Activated B cell treated with CpG ODN at 0.5 μM for 24 hours (primary cell): ENCODE results near the gene MYL11. TPM values are rescaled to one million over a fixed set of nuclear protein-coding genes. Genes with fewer than 3 reads are reported as not detected.
A peak's percentile ranks its signal among the peaks of the same experiment; 100 is the strongest.
"Not testable (repeated sequence)": the region's sequence is repeated elsewhere in the genome, so short reads cannot be mapped to it uniquely, and the experiment has no call there.

Source experiments
- ATAC-seq: fragments of 200-7000 bp; cut with Tn5 transposase; one replicate; pipeline ENCODE4 v1.10.0; 2021; ENCODE audit warnings: low read depth, mild to moderate bottlenecking, moderate library complexity
- CTCF ChIA-PET: fragments of 350-600 bp; sonication (Branson Sonifier 250); formaldehyde crosslinking; loops from one replicate; lab custom pipeline; 2021; ENCODE audit warnings: antibody characterized with exemption; lab: Charles Lee
- POLR2A ChIA-PET: fragments of 350-600 bp; sonication (Branson Sonifier 250); formaldehyde crosslinking; loops from one replicate; lab custom pipeline; 2021; ENCODE audit warnings: antibody characterized with exemption; lab: Charles Lee
- DNase-seq: peaks from one replicate; pipeline ENCODE4 v3.0.0; 2022
- H3K27ac Mint-ChIP-seq: one replicate; pipeline ENCODE4 v1.8.0; 2020; ENCODE audit warnings: mixed read lengths
- H3K27me3 Mint-ChIP-seq: one replicate; pipeline ENCODE4 v1.8.0; 2021; ENCODE audit warnings: mixed read lengths
- H3K36me3 Mint-ChIP-seq: one replicate; pipeline ENCODE4 v1.8.0; 2021; ENCODE audit warnings: low read depth, mixed read lengths
- H3K4me1 Mint-ChIP-seq: one replicate; pipeline ENCODE4 v1.8.0; 2021; ENCODE audit warnings: mixed read lengths
- H3K4me3 Mint-ChIP-seq: one replicate; pipeline ENCODE4 v1.8.0; 2020; ENCODE audit warnings: mild to moderate bottlenecking, mixed read lengths
- H3K9me3 Mint-ChIP-seq: one replicate; pipeline ENCODE4 v1.8.0; 2020; ENCODE audit warnings: mixed read lengths
- CTCF ChIP-seq: fragments of 200-600 bp; IDR thresholded peaks from one replicate; pipeline ENCODE4 v1.8.0; 2022; ENCODE audit warnings: antibody characterized with exemption, mild to moderate bottlenecking
- intact Hi-C: fragments of 100-400 bp; cut with micrococcal nuclease; formaldehyde crosslinking; loops from one replicate; pipeline ENCODE4 v1.15.1; 2024
- total RNA-seq: library from RNA; stranded (reverse); gene quantifications from 2 replicates; pipeline ENCODE4 v1.2.3, GENCODE V29; 2022

The MYL11 gene
- total RNA-seq, result not detected in 2 replicates

- DNase-seq (no peak), ATAC-seq (no peak)
- POLR2A ChIA-PET, result no interaction called here
- intact Hi-C loops, result loop anchor here (10.0 kb wide), 1 partner anchor 780 kb away; no protein-coding TSS in a partner anchor
- H3K27ac Mint-ChIP-seq, result no peak within 1 kb of the TSS
- H3K4me3 Mint-ChIP-seq, result no peak within 1 kb of the TSS
- peaks cover 43% of the 10 kb centered on the region for H3K4me1 Mint-ChIP-seq
- no peak for TF ChIP-seq CTCF
- CTCF ChIA-PET, result no interaction called here
- H3K9me3 Mint-ChIP-seq, result no peaks in the 10 kb centered on the region
- peaks cover 7% of the 10 kb centered on the region for H3K36me3 Mint-ChIP-seq
- no peaks in the 10 kb centered on the region for H3K27me3 Mint-ChIP-seq
Measured at GRCh38 chr16:30374538-30374937, at the start of gene MYL11. TSS of gene MYL11 (plus strand) at chr16:30374802. CDS start at chr16:30374858, 56 bp downstream.

- H3K36me3 Mint-ChIP-seq, H3K27me3 Mint-ChIP-seq, H3K9me3 Mint-ChIP-seq: not testable (repeated sequence)
- ATAC-seq, result peak; percentile 87
- Mint-ChIP-seq H3K4me1 (peaks cover 51% of the 10 kb centered on the region), H3K27ac (peak overlapping the region; percentile 91), H3K4me3 (peak overlapping the region; percentile 97)
- ChIA-PET CTCF (interaction anchor here (1.1 kb wide), 1 partner anchor 75 kb away, joined by 3 read pairs; no protein-coding TSS in a partner anchor), POLR2A (interaction anchor here (0.7 to 2.4 kb wide), 13 partner anchors 16 to 413 kb away, joined by 3 to 26 read pairs (median 5); partner anchors contain the start of genes CD2BP2, FBRS, PHKG2 and TBC1D10B)
- intact Hi-C loops, result loop anchor here (2.0 kb wide), 1 partner anchor 72 kb away; the partner anchor contains the start of gene ZNF771
- DNase-seq, result peak; percentile 81
Measured at GRCh38 chr16:30334473-30334989, 40.1 kb upstream of the MYL11 start.

GRCh38 chr16:30335028-30335597 is 39.5 kb upstream of the MYL11 start:
- peak overlapping the region; percentile 83 for H3K27ac Mint-ChIP-seq
- not testable (repeated sequence) for H3K27me3 Mint-ChIP-seq

GRCh38 chr16:30335598-30336474 is 38.8 kb upstream of the MYL11 start:
- no peaks in the 10 kb centered on the region for H3K27me3 Mint-ChIP-seq
- no peak for TF ChIP-seq CTCF
- ChIA-PET POLR2A (interaction anchor here (0.7 to 2.4 kb wide), 18 partner anchors 14 to 412 kb away, joined by 3 to 26 read pairs (median 5); partner anchors contain the start of genes CD2BP2, FBRS, PHKG2 and SEPTIN1), CTCF (interaction anchor here (0.6 to 1.1 kb wide), 2 partner anchors 74 to 297 kb away, joined by 3 read pairs; no protein-coding TSS in a partner anchor)
- H3K27ac Mint-ChIP-seq, result peak overlapping the region; percentile 83
- no peak for DNase-seq
- peaks cover 42% of the 10 kb centered on the region for H3K4me1 Mint-ChIP-seq
- no peak for ATAC-seq
- intact Hi-C loops, result loop anchor here (1.0 to 5.0 kb wide), 7 partner anchors 19 to 244 kb away; partner anchors contain the start of genes CD2BP2, TBC1D10B, ZNF48 and ZNF768
- peak overlapping the region; percentile 82 for H3K4me3 Mint-ChIP-seq
- no peaks in the 10 kb centered on the region for H3K9me3 Mint-ChIP-seq
- peaks cover 4% of the 10 kb centered on the region for H3K36me3 Mint-ChIP-seq

More at GRCh38 chr16:30335028-30335597, 39.5 kb upstream of the MYL11 start:
- Mint-ChIP-seq H3K4me1 (peaks cover 47% of the 10 kb centered on the region), H3K4me3 (peak overlapping the region; percentile 82)
- not testable (repeated sequence) for H3K9me3 Mint-ChIP-seq, H3K36me3 Mint-ChIP-seq
- peak; percentile 76 for ATAC-seq
- CTCF ChIA-PET, result interaction anchor here (1.1 kb wide), 1 partner anchor 75 kb away, joined by 3 read pairs; no protein-coding TSS in a partner anchor
- POLR2A ChIA-PET, result interaction anchor here (0.7 to 2.4 kb wide), 19 partner anchors 15 to 413 kb away, joined by 3 to 26 read pairs (median 5); partner anchors contain the start of genes CD2BP2, FBRS, PHKG2 and SEPTIN1
- intact Hi-C loops, result loop anchor here (1.0 to 5.0 kb wide), 7 partner anchors 20 to 243 kb away; partner anchors contain the start of genes CD2BP2, TBC1D10B, ZNF48 and ZNF768
- peak; percentile 85 for DNase-seq

GRCh38 chr16:30337964-30338357 is 36.6 kb upstream of the MYL11 start:
- H3K27me3 Mint-ChIP-seq, H3K9me3 Mint-ChIP-seq, H3K36me3 Mint-ChIP-seq, ATAC-seq, DNase-seq, POLR2A ChIA-PET, CTCF ChIA-PET, H3K4me3 Mint-ChIP-seq: not testable (repeated sequence)
- Mint-ChIP-seq H3K4me1 (peaks cover 32% of the 10 kb centered on the region), H3K27ac (peak overlapping the region; percentile 69)
- intact Hi-C loops, result loop anchor here (5.0 kb wide), 1 partner anchor 189 kb away; the partner anchor contains the start of gene ZNF768

- CTCF ChIA-PET, H3K4me3 Mint-ChIP-seq, DNase-seq, POLR2A ChIA-PET, H3K27ac Mint-ChIP-seq, H3K36me3 Mint-ChIP-seq, H3K9me3 Mint-ChIP-seq, ATAC-seq, H3K27me3 Mint-ChIP-seq: not testable (repeated sequence)
- intact Hi-C loops, result loop anchor here (5.0 kb wide), 1 partner anchor 189 kb away; the partner anchor contains the start of gene ZNF768
- H3K4me1 Mint-ChIP-seq, result peaks cover 30% of the 10 kb centered on the region
Measured at GRCh38 chr16:30338715-30339114, 35.9 kb upstream of the MYL11 start.
